GM15510 (cell line): ENCODE data around the gene KRT5.

ENCODE experiments used
- POLR2A ChIP-seq: IDR thresholded peaks from 3 replicates; pipeline ENCODE4 v1.6.1; 2011; ENCODE audit warnings: borderline replicate concordance; ENCODE audit not compliant: insufficient read length; ENCODE audit errors: extremely low read depth

Gene KRT5

DNA sequence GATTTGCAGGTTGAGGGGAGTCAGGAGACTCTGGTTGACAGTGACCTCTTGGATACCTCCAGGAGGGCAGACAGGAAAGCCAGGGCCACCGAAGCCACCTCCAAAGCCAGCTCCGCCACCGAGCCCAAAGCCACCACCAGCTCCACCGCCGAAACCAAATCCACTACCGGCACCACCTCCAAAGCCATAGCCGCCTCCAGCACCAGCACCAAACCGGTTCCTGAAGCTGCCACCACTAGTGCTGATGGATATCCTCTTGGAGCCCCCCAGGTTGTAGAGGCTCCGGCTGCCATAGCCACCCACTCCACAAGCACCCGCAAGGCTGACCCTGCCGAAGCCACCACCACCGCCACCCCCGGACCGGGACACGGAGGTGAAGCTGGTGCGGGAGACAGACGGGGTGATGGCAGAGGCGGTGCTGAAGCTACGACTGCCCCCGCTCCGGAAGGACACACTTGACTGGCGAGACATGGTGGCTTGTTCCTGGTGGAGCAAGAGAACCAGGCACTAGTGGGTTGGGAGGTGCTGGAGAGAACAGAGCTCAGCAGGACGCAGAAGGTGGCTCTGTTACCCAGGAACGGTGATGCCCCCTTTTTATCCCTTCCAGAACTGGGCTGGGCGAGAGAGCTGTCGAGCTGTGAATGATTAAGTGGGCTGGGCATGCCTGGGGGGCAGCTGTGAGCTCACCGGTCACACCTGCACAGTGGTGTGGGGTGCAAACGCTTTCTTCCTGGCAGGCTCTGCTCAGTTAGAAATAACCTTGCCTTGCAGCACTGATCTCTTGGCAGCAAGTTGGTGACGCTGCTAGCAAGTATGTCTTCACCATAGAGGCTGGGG lies at the start of gene KRT5:
Gene KRT5, minus strand, starts transcription at position 569 of the 837 bp plus-strand sequence. Its CDS starts 98 bp downstream, at position 471.
- no peak for TF ChIP-seq POLR2A

DNA sequence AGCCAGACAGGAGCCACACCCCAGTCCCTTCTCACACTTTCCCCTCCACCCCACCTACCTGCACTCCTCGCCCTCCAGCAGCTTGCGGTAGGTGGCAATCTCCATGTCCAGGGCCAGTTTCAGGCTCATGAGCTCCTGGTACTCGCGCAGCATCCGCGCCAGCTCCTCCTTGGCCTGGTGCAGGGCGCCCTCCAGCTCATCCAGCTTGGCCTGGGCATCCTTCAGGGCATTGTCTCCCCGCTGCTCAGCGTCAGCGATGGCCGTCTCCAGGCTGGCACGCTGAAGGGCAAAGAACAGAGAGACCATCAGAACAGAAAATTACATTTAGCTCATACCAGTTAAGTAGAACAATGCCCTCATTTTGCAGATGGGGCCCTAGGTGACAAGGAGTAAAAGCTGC lies 47.9 kb upstream of the KRT5 start:
- no peak for TF ChIP-seq POLR2A

DNA sequence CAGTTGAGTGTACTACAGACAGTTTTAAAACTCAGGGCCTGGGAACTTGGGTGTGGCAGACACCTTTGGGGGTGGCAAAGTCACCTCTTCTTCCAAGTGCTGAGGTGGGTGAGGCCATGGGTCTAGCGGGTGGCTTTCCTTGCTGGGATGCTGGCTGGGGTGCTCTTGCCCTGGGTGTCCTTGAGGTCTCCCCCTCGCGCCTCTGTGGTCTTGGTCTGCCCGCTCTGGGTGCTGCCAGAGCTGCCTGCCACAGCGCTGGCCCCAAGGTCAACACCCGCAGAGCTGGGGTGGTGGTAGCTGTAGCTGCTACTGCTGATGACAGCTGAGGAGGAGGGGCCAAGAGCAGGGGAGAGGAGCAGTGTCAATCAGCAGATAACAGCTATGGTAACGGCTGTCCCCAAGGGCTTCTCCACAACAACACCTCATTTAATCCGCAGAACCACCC lies 46.7 kb upstream of the KRT5 start:
- no peak for TF ChIP-seq POLR2A

DNA sequence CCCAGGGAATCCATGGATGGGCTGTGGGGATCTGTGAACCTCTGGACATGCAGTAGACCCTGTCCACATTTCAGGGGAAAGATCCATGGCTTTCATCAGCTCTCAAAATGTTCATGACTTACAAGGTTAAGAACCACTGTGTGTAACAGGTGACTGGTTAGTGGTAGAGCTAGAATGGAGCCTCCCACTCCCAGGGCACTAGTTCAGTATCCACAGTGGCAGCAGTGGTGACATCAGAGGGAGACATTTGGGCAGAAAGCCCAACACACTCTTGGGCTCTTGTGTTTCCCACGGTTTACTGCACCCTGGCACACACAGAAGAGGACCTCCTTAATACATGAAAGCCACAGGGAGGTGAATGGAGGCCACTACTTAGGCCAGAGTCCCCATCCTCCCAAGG lies 44.4 kb upstream of the KRT5 start:
- TF ChIP-seq POLR2A: no peak

DNA sequence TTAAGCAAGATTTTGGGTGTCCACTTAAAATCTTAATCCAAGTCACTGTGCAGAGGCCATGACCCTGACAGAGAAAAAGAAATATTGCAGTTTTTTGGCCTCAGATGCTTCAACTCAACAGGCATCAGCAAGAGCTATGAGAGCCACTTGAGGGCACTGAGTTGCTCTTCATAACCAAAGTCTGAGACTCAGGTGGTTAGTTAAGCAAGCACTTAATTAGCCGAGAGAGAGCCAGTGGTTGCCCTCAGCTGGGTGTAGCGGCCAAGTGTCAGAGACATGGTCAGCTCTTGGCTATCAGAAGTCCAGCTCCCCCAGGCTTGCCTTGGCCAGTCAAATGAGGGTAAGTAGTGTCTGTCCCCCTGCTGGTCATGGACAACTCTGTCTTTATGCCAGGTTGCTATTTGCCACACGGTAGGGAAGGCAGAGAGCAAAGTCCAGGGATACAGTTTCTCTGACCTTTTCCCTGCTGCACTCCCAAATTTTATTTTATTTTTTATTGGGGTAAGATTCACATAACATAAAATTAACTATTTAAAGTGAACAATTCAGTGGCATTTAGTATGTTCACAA lies 41.8 kb upstream of the KRT5 start:
- TF ChIP-seq POLR2A: no peak

DNA sequence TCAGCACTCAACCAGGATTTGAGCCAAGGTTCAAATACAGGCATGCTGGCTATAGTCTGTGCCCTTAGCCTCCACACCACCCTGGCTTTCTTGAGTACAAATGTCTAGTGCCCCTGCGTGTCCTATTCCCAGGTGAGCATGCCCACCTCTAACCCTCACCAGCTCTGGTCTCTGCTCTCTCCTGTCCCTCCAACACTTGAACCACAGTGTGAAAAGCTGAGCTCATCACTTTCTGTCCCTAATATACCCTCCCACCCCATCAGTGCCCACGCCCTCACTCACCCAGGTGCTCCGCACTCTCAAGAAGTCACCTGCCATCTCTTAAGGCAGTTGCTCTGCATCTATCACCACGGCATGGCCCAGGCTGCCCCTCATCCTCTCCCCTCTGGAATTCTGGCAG lies 39.8 kb upstream of the KRT5 start:
- no peak for TF ChIP-seq POLR2A

DNA sequence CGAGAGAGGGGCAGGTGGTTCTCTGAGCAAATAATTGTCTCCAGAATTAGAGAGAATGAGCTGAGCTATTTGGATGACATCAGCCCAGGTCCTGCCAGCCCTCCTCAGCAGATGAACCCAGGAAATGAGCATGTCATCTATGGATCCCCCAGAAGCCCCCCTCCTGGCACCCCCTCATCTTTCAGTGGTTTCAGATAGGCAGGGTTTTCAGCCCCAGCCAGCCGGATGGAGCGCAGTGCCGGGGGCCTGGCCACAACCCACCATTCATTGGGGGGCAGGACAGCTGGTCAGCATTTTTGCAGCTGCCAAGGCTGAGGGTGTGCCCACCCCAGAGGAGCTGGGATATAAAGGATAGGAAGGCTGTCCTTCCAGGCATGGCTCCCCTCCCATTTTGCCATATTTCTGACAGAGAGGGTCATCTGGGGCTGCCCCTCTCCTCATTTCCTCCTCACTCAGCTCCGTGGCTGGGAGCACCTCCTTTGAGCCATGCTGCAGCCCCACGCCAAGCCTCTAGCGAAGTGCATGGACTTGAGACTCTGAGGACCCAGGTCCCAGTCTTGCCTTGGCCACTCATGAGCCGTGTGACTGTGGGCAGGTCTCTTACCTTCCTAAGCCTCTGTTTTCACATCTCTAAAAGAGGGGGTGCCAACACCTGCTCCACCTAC lies 38.7 kb upstream of the KRT5 start:
- no peak for TF ChIP-seq POLR2A

DNA sequence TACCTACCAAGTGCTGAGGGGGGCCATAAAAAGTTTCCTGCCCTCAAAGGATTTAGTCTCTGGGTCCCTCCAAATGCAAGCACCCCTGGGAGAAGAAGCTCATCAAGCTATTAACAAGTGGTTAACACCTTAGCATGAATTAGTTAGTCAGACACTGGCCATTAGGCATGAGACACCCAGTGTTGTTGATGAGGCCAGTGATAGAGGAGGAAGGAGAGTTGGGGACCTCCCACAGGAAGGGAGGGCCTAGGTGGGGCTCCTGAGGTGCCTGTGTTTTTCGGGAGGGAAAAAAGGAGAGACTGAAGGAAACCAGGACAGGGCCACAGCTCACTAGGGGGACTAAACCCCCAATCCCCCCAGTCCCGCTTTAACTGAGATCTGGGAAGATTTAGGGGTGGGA lies 37.3 kb upstream of the KRT5 start:
- no peak for TF ChIP-seq POLR2A

DNA sequence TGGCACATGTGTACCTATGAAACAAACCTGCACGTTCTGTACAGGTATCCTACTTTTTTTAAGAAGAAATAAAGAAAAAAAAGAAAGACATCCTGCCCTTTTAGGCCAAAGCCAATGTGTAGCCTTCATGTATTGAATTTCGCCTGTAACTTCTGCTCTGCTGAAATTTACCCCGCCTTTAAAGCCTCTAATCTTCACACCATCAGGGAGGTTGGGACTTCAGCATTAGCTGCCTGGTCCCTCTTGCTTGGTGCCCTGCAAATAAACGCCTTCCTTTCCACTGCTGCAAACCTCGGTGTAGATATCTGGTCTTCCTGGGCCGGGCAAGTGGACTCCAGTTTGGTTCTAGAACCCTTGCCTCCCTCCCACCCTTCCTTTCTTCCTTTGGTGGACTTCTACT lies 35.4 kb upstream of the KRT5 start:
- TF ChIP-seq POLR2A: no peak

DNA sequence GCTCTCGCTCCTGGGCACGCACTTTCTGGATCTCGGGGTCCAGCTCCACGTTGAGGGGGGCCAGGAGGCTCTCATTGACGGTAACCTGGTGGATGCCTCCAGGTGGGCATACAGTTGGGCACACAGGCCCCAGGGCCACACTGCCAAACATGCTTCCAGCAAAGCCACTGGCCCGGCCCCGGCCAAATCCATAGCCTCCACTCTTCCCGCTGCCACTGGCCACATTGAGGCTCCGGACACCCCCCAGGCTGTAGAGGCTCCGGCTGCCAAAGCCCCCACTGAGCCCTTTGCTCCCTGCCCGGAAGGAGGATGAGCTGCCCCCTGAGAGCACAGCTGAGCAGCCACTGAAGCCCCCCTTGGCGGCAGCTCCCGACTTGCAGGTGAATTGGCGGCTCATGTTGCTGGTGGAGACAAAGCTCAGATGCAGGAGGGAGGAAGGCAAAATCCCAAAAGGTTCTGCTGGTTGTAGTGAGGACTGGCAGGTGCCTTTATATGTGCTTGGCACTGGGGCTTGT lies 32.5 kb upstream of the KRT5 start, which contains the start of gene KRT71:
Gene KRT71, minus strand, starts transcription at position 465 of the 515 bp plus-strand sequence. Its CDS starts 68 bp downstream, at position 397.
- no peak for TF ChIP-seq POLR2A

DNA sequence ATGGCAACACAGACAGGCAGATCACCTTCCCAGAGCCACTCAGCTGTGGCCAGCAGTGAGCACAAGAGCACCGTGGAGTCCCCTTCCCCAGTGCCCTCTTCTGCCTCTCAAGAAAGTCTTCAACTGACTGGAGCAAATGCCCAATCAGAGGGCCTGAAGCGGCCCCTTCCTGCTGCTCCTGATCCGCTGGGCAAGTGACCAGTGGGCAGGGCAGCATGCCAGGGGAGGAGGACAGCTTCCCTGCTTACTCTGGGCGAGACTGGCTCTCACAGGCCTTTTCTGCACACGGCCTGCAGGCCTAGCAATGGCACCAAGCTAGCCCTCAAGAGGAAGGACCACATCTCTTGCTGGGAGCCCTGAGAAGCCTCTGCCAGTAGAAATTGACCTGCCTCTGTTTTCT lies 31.9 kb upstream of the KRT5 start:
- TF ChIP-seq POLR2A: no peak

DNA sequence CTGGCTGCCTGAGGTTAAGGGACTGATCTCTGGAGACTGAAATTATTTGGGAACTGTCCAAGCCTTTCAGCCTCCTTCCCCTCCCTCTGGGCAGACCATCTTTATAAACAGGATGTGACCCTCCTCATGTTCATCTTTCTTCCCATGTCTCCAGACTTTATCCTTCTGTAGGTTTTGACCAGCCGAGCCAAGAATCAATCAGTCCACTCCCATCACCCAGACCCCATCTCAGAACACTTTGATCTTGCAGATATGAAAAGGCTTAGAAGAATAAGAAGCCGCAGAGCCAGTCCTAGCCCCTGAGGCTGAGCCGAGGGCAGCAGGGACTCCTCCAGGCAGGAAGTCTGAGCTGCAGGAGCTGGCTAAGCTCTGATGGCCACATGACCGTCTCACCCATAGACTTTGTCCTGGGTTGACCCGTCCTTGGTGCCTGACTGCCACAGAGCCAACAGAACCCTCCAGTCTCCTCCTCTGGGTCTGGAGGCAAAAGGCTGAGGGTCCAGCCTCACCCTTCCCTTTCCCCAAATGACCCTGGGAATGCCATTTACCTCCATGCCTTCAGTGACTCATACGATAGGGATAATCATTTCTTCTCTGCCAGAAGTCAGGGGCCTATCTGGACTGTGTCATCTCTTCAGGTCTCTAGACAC lies 31.1 kb upstream of the KRT5 start:
- no peak for TF ChIP-seq POLR2A

DNA sequence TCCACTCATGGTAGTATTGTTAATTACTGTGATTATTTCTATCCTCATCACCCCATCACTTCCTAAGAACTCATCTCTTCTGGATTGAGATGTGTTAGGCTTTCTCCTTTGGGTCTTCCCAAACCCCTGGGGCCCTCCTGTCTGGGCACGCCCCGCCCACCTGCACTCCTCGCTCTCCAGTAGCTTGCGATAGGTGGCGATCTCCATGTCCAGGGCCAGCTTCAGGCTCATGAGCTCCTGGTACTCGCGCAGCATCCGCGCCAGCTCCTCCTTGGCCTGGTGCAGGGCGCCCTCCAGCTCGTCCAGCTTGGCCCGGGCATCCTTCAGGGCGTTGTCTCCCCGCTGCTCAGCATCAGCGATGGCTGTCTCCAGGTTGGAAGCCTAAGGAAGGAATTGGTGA lies 25.9 kb upstream of the KRT5 start:
- no peak for TF ChIP-seq POLR2A

DNA sequence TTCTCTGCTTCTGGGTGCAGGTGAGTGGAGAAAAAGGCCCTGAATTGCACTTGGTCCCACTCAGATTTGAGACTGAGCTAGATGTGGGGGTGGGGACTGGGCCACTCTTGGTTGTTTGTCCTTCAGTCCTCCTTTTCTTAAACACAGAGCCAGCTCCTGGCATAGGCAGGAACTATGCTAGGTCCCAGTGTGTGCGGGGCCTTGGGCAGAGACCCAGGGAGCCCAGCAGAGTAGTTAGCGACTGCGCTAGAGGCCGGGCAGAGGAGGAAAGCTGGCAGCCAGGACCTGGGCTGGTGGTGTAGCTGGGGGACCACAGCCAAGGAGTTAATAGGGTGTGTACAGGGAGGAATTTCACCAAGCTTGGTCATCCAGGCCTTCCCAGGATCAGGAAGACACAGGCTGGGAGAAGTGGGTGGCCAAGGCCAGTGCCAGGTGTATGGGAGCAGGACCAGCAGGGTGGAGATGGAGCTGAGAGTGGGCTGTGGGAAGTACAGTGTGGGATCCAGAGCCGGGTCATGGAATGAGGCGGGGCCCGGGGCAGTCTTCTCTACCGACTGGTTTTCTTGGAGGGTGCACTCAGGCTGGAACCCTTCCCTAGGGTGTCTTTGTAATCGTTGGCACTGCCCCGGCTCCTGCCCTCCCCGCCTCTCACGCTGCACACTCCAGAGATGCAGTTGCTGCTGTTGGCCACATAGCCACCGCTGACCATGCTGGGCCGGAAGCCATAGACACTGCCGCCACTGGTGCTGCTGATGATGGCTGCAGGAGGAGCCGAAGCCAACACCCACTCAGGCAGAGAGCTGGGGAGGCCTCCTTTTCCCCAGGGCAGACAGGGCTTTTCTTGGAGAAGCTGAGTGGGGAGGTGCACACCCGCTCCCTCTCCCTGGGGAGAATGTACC lies 24.0 kb upstream of the KRT5 start:
- no peak for TF ChIP-seq POLR2A
